K562 (cell line): ENCODE measurements around the gene SMARCC1. TPM values are rescaled to one million over a fixed set of nuclear protein-coding genes. Genes with fewer than 3 reads are reported as not detected.

ENCODE experiments used
- ARID3B ChIP-seq: fragments of 250-450 bp; sonication (Bioruptor Pico); IDR thresholded peaks from 2 replicates; pipeline ENCODE4 v1.4.0; 2020; ENCODE audit warnings: borderline replicate concordance
- C11orf30 ChIP-seq: fragments of 450-650 bp; IDR thresholded peaks from 2 replicates; pipeline ENCODE4 v1.6.1; 2016; ENCODE audit warnings: low read depth, mild to moderate bottlenecking
- CREB1 ChIP-seq, 2 experiments: sonication (generic) in 1 of 2; formaldehyde crosslinking in 1 of 2; IDR thresholded peaks; 2 replicates each; pipeline versions ENCODE4 v1.6.1 to v1.8.0; 2012 to 2022; ENCODE audit warnings: inconsistent platforms in 1 of 2, mild to moderate bottlenecking in 1 of 2, missing genetic modification reagents in 1 of 2, moderate library complexity in 1 of 2
- DACH1 ChIP-seq: fragments of 450-650 bp; IDR thresholded peaks from 2 replicates; pipeline ENCODE4 v1.6.1; 2018; ENCODE audit not compliant: partially characterized antibody
- ETV1 ChIP-seq: fragments of 450-650 bp; conservative IDR thresholded peaks from 2 replicates; pipeline ENCODE4 v1.6.1; 2016; ENCODE audit warnings: missing genetic modification characterization, control low read depth, low read depth, missing compliant biosample characterization
- HMGN3 ChIP-seq: IDR thresholded peaks from 2 replicates; pipeline ENCODE4 v1.6.1; 2011; ENCODE audit warnings: borderline replicate concordance, low read depth, mild to moderate bottlenecking, mixed read lengths, low read length; ENCODE audit not compliant: insufficient read length; ENCODE audit errors: extremely low read depth
- MAZ ChIP-seq, 2 experiments: fragments of 450-650 bp in 1 of 2; sonication (generic) in 1 of 2; formaldehyde crosslinking; IDR thresholded peaks in 1 of 2; conservative IDR thresholded peaks in 1 of 2; 2 replicates each; pipeline versions ENCODE4 v1.4.0 to v1.5.0; 2020; ENCODE audit warnings: mild to moderate bottlenecking in 1 of 2, missing genetic modification reagents in 1 of 2
- NR0B1 ChIP-seq: fragments of 450-650 bp; IDR thresholded peaks from one replicate; pipeline ENCODE4 v1.6.1; 2018; ENCODE audit warnings: mild to moderate bottlenecking, moderate library complexity; ENCODE audit not compliant: partially characterized antibody
- RCOR1 ChIP-seq, 2 experiments: IDR thresholded peaks; 2 replicates each; pipeline ENCODE4 v1.6.1; 2012; ENCODE audit warnings: low read depth in 2 of 2, low read length in 2 of 2, borderline replicate concordance in 1 of 2, improper control_type of control experiment in 1 of 2
- SMARCA4 ChIP-seq: fragments of 450-650 bp; IDR thresholded peaks from 2 replicates; pipeline ENCODE4 v1.6.1; 2016
- SMARCC2 ChIP-seq: fragments of 450-650 bp; IDR thresholded peaks from 2 replicates; pipeline ENCODE4 v1.6.1; 2017; ENCODE audit warnings: antibody characterized with exemption, moderate library complexity, mild to moderate bottlenecking, low read depth
- TAF7 ChIP-seq: fragments of 450-650 bp; IDR thresholded peaks from 2 replicates; pipeline ENCODE4 v1.6.1; 2016; ENCODE audit warnings: missing genetic modification characterization, missing compliant biosample characterization
- ZBTB26 ChIP-seq: fragments of 450-650 bp; formaldehyde crosslinking; IDR thresholded peaks from 2 replicates; pipeline ENCODE4 v1.4.0; 2022; ENCODE audit warnings: missing genetic modification characterization
- polyA plus RNA-seq, 8 experiments: library from polyadenylated mRNA; depleted of rRNA in 4 of 8; stranded (reverse) in 5 of 8; unstranded in 3 of 8; fragments of >200 nt; fragmentation: Nextera tagmentation in 2 of 8; fragmentation: Illumina TruSeq in 1 of 8; extraction: Ambion mirVana in 2 of 8; extraction: Trizol in 1 of 8; gene quantifications; 2 replicates each; pipeline versions ENCODE4 v1.2.1 to v1.2.3, GENCODE V29; 2011 to 2014; ENCODE audit warnings: inconsistent platforms in 1 of 8, missing spikeins in 1 of 8
- total RNA-seq, 7 experiments: library from RNA; depleted of rRNA in 6 of 7; stranded (reverse); fragments of >200 nt in 6 of 7; fragmentation: Illumina TruSeq in 2 of 7; extraction: Trizol in 2 of 7; gene quantifications; 2 replicates each; pipeline versions ENCODE4 v1.2.1 to v1.2.3, GENCODE V29; 2011 to 2021; ENCODE audit warnings: low replicate concordance in 1 of 7
- TF ChIP-seq, protein P1 (sequence below): fragments of 200-800 bp; sonication (Bioruptor generic); IDR thresholded peaks from 2 replicates; pipeline ENCODE4 v1.6.1; 2017; ENCODE audit warnings: missing genetic modification characterization, missing compliant biosample characterization
- TF ChIP-seq, protein P2 (sequence below): fragments of 450-650 bp; formaldehyde crosslinking; IDR thresholded peaks from 2 replicates; pipeline ENCODE4 v1.4.0; 2022; ENCODE audit warnings: missing genetic modification characterization
- TF ChIP-seq, protein P3 (sequence below): fragments of 250-450 bp; sonication (Bioruptor Pico); IDR thresholded peaks from 2 replicates; pipeline ENCODE4 v1.8.0; 2022; ENCODE audit warnings: inconsistent platforms, mild to moderate bottlenecking, moderate library complexity, borderline replicate concordance

The SMARCC1 gene
- total and polyA plus RNA-seq, 9 of the 15 experiments (the other 6 are each of a cell fraction or from before 2014, with no cell fraction given), result 20.7 to 199 (median 66.0) TPM

DNA sequence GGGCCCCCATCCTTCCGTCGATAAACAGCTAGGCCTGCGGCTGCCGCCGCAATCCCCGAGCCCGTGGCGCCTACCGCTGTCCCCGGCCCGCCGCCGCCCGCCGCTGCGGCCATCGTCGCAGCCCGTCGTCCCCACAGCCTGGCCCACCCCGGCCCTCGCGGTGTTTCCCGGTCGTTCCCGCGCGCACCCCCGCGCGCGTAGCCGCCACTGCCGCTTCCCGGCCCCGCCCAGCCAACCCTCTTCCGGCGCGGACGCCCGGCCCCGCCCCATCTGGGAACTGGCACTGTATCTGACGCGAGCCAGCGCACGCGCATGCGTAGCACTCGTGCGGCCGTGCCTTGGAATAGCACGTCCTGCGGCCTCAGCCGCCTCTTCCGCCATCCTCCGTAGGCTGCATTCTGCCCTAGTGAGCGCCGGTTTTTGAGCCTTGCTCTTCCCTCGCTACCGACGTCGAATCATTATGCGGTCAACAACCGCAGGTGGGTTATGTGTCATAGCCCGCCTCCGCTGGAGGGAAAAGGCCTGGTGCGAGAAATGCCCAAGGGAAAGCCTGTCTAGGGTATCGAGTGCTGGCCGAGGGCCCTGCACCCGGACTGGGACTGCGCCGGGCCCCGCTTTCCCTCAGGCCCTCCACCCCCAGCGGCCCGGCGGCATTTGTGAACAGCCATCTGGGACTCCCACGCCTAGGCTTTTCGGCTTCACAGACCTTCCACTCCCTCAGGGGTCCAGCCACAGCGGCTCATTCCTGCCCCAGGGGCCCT lies at the start of gene SMARCC1 (continued):
- TF ChIP-seq CREB1 (IDR thresholded peaks at IDR 0.05) (peak; percentile 80), CREB1 (CRISPR knock-in tag; IDR thresholded peaks at IDR 0.05) (peak; percentile 86), NR0B1 (no peak), ZBTB26 (CRISPR knock-in tag) (no peak), C11orf30 (no peak), MAZ (CRISPR knock-in tag; conservative IDR thresholded peaks at IDR 0.05 in 1 of 2, IDR thresholded peaks at IDR 0.05 in 1 of 2) (peak; percentile 84 to 88), DACH1 (no peak), SMARCA4 (peak; percentile 56), RCOR1 (IDR thresholded peaks at IDR 0.05; ENCODE audit: borderline replicate concordance in 1 of 2, low read depth in 2 of 2, low read length in 2 of 2) (0 out of 4 replicates have a peak, but pooled peaks of 1 of the 2 experiments have one; percentile 50), HMGN3 (peak; percentile 28), TAF7 (tag) (peak; percentile 78), ARID3B (0 out of 2 replicates have a peak, but pooled peaks have one; percentile 9), ETV1 (tag) (peak; percentile 69), SMARCC2 (0 out of 2 replicates have a peak, but pooled peaks have one; percentile 14)
- TF ChIP-seq, protein P1, sequence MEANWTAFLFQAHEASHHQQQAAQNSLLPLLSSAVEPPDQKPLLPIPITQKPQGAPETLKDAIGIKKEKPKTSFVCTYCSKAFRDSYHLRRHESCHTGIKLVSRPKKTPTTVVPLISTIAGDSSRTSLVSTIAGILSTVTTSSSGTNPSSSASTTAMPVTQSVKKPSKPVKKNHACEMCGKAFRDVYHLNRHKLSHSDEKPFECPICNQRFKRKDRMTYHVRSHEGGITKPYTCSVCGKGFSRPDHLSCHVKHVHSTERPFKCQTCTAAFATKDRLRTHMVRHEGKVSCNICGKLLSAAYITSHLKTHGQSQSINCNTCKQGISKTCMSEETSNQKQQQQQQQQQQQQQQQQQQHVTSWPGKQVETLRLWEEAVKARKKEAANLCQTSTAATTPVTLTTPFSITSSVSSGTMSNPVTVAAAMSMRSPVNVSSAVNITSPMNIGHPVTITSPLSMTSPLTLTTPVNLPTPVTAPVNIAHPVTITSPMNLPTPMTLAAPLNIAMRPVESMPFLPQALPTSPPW (CRISPR knock-in tag), result peak; percentile 89
- TF ChIP-seq, protein P2, sequence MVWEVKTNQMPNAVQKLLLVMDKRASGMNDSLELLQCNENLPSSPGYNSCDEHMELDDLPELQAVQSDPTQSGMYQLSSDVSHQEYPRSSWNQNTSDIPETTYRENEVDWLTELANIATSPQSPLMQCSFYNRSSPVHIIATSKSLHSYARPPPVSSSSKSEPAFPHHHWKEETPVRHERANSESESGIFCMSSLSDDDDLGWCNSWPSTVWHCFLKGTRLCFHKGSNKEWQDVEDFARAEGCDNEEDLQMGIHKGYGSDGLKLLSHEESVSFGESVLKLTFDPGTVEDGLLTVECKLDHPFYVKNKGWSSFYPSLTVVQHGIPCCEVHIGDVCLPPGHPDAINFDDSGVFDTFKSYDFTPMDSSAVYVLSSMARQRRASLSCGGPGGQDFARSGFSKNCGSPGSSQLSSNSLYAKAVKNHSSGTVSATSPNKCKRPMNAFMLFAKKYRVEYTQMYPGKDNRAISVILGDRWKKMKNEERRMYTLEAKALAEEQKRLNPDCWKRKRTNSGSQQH, result no peak
- TF ChIP-seq, protein P3, sequence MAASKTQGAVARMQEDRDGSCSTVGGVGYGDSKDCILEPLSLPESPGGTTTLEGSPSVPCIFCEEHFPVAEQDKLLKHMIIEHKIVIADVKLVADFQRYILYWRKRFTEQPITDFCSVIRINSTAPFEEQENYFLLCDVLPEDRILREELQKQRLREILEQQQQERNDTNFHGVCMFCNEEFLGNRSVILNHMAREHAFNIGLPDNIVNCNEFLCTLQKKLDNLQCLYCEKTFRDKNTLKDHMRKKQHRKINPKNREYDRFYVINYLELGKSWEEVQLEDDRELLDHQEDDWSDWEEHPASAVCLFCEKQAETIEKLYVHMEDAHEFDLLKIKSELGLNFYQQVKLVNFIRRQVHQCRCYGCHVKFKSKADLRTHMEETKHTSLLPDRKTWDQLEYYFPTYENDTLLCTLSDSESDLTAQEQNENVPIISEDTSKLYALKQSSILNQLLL (CRISPR knock-in tag), result no peak
